Body of pancreas (tissue), 4 donors: ENCODE results near the gene MYO5A.

ENCODE experiments used
- POLR2A ChIP-seq, 3 donors: fragments of 450-650 bp; IDR thresholded peaks; one replicate each; pipeline ENCODE4 v1.6.1; 2016; ENCODE audit warnings: antibody characterized with exemption in 3 of 3, mild to moderate bottlenecking in 2 of 3
- TF ChIP-seq, protein P1 (sequence below), 7 experiments: fragments of 450-650 bp in 4 of 7; fragments of 200-600 bp in 3 of 7; sonication (generic) in 3 of 7; IDR thresholded peaks; one replicate each; pipeline ENCODE4 v1.5.1; 2016 to 2019; ENCODE audit warnings: antibody characterized with exemption in 7 of 7

DNA sequence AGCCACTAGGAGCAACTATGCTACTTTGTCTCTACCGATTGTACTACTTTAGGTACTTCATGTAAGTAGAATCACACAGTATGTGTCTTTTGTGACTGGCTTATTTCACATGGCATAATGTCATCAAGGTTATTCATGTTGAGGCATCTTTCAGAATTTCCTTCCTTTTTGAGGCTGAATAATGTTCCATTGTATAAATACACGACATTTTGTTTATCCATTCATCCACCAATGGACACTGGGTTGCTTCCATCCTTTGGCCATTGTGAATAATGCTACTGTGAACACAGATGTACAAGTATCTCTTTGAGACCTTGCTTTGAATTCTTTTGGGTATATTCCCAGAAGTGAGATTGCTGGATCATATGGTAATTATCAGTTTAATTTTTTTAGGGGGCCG is 29.2 kb downstream of the MYO5A start:
- TF ChIP-seq POLR2A (IDR thresholded peaks at IDR 0.05), result no peak
- TF ChIP-seq, protein P1, sequence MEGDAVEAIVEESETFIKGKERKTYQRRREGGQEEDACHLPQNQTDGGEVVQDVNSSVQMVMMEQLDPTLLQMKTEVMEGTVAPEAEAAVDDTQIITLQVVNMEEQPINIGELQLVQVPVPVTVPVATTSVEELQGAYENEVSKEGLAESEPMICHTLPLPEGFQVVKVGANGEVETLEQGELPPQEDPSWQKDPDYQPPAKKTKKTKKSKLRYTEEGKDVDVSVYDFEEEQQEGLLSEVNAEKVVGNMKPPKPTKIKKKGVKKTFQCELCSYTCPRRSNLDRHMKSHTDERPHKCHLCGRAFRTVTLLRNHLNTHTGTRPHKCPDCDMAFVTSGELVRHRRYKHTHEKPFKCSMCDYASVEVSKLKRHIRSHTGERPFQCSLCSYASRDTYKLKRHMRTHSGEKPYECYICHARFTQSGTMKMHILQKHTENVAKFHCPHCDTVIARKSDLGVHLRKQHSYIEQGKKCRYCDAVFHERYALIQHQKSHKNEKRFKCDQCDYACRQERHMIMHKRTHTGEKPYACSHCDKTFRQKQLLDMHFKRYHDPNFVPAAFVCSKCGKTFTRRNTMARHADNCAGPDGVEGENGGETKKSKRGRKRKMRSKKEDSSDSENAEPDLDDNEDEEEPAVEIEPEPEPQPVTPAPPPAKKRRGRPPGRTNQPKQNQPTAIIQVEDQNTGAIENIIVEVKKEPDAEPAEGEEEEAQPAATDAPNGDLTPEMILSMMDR (IDR thresholded peaks at IDR 0.05), result no peak
